Measurements from ENCODE around the gene SPTB.

GRCh38 chr14:64765740-64766302 is 113.9 kb downstream of the SPTB start:
- TF ChIP-seq, protein P1, sequence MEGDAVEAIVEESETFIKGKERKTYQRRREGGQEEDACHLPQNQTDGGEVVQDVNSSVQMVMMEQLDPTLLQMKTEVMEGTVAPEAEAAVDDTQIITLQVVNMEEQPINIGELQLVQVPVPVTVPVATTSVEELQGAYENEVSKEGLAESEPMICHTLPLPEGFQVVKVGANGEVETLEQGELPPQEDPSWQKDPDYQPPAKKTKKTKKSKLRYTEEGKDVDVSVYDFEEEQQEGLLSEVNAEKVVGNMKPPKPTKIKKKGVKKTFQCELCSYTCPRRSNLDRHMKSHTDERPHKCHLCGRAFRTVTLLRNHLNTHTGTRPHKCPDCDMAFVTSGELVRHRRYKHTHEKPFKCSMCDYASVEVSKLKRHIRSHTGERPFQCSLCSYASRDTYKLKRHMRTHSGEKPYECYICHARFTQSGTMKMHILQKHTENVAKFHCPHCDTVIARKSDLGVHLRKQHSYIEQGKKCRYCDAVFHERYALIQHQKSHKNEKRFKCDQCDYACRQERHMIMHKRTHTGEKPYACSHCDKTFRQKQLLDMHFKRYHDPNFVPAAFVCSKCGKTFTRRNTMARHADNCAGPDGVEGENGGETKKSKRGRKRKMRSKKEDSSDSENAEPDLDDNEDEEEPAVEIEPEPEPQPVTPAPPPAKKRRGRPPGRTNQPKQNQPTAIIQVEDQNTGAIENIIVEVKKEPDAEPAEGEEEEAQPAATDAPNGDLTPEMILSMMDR (IDR thresholded peaks at IDR 0.05) = no peak
- TF ChIP-seq ZFX (IDR thresholded peaks at IDR 0.05; ENCODE audit: borderline replicate concordance) = no peak
